RWPE1 (cell line): Measurements from ENCODE around the gene SLC25A25.

Experiments
- CTCF ChIA-PET: fragments of 350-600 bp; sonication (Branson Sonifier 250); formaldehyde crosslinking; extraction: SDS; loops from one replicate; lab custom pipeline; 2021; lab: Yijun Ruan, JAX
- POLR2A ChIA-PET: fragments of 400-600 bp; formaldehyde crosslinking; extraction: SDS; loops from one replicate; lab custom pipeline; 2020; ENCODE audit warnings: antibody characterized with exemption; ENCODE audit not compliant: low non-redundant PET; lab: Yijun Ruan, JAX
- DNase-seq: peaks from one replicate; pipeline ENCODE4 v3.0.0; 2012; ENCODE audit warnings: low spot score
- H3K27ac ChIP-seq: fragments of 450-650 bp; 2 replicates; pipeline ENCODE4 v1.5.1; 2017
- CTCF ChIP-seq: fragments of 450-650 bp; conservative IDR thresholded peaks from 2 replicates; pipeline ENCODE4 v1.5.1; 2017; ENCODE audit warnings: low read depth, mild to moderate bottlenecking

SLC25A25 gene

GRCh38 chr9:128136816-128137793 lies 69.1 kb downstream of the SLC25A25 start:
- peak overlapping the region; percentile 10; the same call in 1 of the 2 replicates for H3K27ac ChIP-seq
- ChIA-PET POLR2A (interaction anchor here (0.6 to 1.1 kb wide), 4 partner anchors 9 to 56 kb away, joined by 3 to 4 read pairs (median 4); no protein-coding TSS in a partner anchor), CTCF (interaction anchor here (0.6 to 1.9 kb wide), 4 partner anchors 9 to 27 kb away, joined by 3 to 8 read pairs (median 4); no protein-coding TSS in a partner anchor)
- peak; percentile 50 for DNase-seq
- no peak for TF ChIP-seq CTCF

- TF ChIP-seq CTCF, result no peak
- no peak overlapping the region for H3K27ac ChIP-seq
- no peak for DNase-seq
- ChIA-PET POLR2A (no interaction called here), CTCF (interaction anchor here (1.9 kb wide), 1 partner anchor 20 kb away, joined by 8 read pairs; no protein-coding TSS in a partner anchor)
These were observed 70.0 kb downstream of the SLC25A25 start for GRCh38 chr9:128138001-128138400.

- H3K27ac ChIP-seq, result no peak overlapping the region
- no peak for TF ChIP-seq CTCF
- ChIA-PET POLR2A (no interaction called here), CTCF (no interaction called here)
- DNase-seq, result no peak
These were observed 71.6 kb downstream of the SLC25A25 start for GRCh38 chr9:128139621-128140020.

GRCh38 chr9:128141604-128142003 lies 73.6 kb downstream of the SLC25A25 start:
- DNase-seq, result no peak
- H3K27ac ChIP-seq, result no peak overlapping the region
- POLR2A ChIA-PET, result no interaction called here
- CTCF ChIA-PET, result interaction anchor here (1.2 kb wide), 1 partner anchor 13 kb away, joined by 3 read pairs; no protein-coding TSS in a partner anchor
- no peak for TF ChIP-seq CTCF

- no peak overlapping the region for H3K27ac ChIP-seq
- POLR2A ChIA-PET, result no interaction called here
- TF ChIP-seq CTCF, result no peak
- no peak for DNase-seq
- CTCF ChIA-PET, result interaction anchor here (1.2 kb wide), 1 partner anchor 14 kb away, joined by 3 read pairs; no protein-coding TSS in a partner anchor
These were observed 74.0 kb downstream of the SLC25A25 start for GRCh38 chr9:128142061-128142460.

- ChIA-PET POLR2A (no interaction called here), CTCF (interaction anchor here (0.6 to 1.2 kb wide), 3 partner anchors 14 to 407 kb away, joined by 3 to 10 read pairs (median 3); partner anchors contain the start of gene TOR2A)
- no peak for DNase-seq
- TF ChIP-seq CTCF, result no peak
- 0 out of 2 replicates have a peak overlapping the region, but pooled peaks have one; percentile 1 for H3K27ac ChIP-seq
These were observed 74.6 kb downstream of the SLC25A25 start for GRCh38 chr9:128142596-128142995.
